ENCODE results near the gene PHEX. TPM values are rescaled to one million over a fixed set of nuclear protein-coding genes. Genes with fewer than 3 reads are reported as not detected.

Gene PHEX
- polyA plus RNA-seq, 1 donor from 2014 or later = 0.59 TPM

DNA sequence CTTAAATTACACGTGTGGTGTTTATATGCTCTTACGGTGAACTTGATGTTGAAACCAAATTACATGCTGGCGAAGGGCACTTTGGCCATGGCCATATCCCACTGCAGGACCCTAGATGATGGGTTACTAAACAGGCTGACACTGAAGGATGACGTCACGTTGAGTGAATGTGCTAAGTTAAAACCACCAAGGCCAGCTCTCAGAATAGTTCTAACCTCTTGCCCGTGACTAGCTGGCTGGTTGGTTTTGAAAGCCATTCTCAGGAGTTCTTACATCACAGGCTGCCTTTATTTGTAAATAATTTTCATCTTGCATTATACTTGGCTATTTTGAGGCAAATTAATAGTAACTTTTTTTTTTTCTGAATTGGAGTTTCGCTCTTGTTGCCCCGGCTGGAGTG is 41.3 kb upstream of the PHEX start:
- no peaks in the 10 kb centered on the region for H4K20me1 ChIP-seq (ENCODE audit: insufficient read depth)
- H3F3A ChIP-seq (ENCODE audit: insufficient read depth, low read length, poor library complexity, severe bottlenecking) = no peaks in the 10 kb centered on the region
- H3K4me3 ChIP-seq (ENCODE audit: low read length) = no peak overlapping the region

DNA sequence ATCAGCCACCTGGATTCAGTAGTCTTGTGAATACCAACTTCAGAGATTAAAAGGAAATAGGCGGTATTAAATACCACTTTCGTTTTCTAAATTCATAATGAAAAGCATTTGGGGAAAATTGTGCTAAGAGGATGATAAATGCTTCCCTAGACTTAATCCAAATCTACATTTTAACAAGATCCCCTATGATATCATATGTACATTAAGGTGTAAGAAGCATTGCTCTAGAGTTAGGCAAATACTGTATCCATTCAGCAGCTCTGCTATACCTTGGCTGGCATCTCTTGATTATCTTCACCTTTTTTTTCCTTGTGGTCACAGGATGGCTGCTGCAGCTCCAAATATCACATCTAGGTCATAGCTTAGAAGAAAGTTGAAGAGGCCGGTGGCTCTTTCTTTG is 40.6 kb upstream of the PHEX start:
- Histone ChIP-seq H3K9me2 (ENCODE audit: insufficient read depth, low read length) (no peaks in the 10 kb centered on the region), H3K36me3 (ENCODE audit: insufficient read depth, low read length) (no peaks in the 10 kb centered on the region), H3K4me2 (ENCODE audit: low read length) (no peak overlapping the region), H3F3A (ENCODE audit: insufficient read depth, low read length, poor library complexity, severe bottlenecking) (no peaks in the 10 kb centered on the region), H3K4me3 (ENCODE audit: low read length) (no peak overlapping the region), H3K79me2 (replicated peaks; ENCODE audit: insufficient read depth, low read length) (no peaks in the 10 kb centered on the region), H2AFZ (ENCODE audit: low read depth, low read length) (no peak overlapping the region), H3K9me3 (ENCODE audit: low read length) (no peaks in the 10 kb centered on the region), H4K20me1 (ENCODE audit: insufficient read depth) (no peaks in the 10 kb centered on the region), H3K27ac (ENCODE audit: low read length) (no peak overlapping the region), H3K9ac (ENCODE audit: low read length) (no peak overlapping the region), H3K27me3 (ENCODE audit: insufficient read depth, low read depth, low read length) (no peaks in the 10 kb centered on the region)
- TF ChIP-seq POLR2AphosphoS5 (IDR thresholded peaks at IDR 0.05) = no peak

More for the DNA sequence above, 41.3 kb upstream of the PHEX start:
- Histone ChIP-seq H3K9me2 (ENCODE audit: insufficient read depth, low read length) (no peaks in the 10 kb centered on the region), H3K27ac (ENCODE audit: low read length) (no peak overlapping the region), H3K9ac (ENCODE audit: low read length) (no peak overlapping the region), H3K36me3 (ENCODE audit: insufficient read depth, low read length) (no peaks in the 10 kb centered on the region), H3K27me3 (ENCODE audit: insufficient read depth, low read depth, low read length) (no peaks in the 10 kb centered on the region), H3K9me3 (ENCODE audit: low read length) (no peaks in the 10 kb centered on the region), H3K4me2 (ENCODE audit: low read length) (no peak overlapping the region), H3K79me2 (replicated peaks; ENCODE audit: insufficient read depth, low read length) (no peaks in the 10 kb centered on the region), H2AFZ (ENCODE audit: low read depth, low read length) (no peak overlapping the region)
- no peak for TF ChIP-seq EP300 (conservative IDR thresholded peaks at IDR 0.05; ENCODE audit: poor library complexity, severe bottlenecking)
- no peak for TF ChIP-seq TAF1 (IDR thresholded peaks at IDR 0.05; ENCODE audit: low read depth)
- TF ChIP-seq, protein P1, sequence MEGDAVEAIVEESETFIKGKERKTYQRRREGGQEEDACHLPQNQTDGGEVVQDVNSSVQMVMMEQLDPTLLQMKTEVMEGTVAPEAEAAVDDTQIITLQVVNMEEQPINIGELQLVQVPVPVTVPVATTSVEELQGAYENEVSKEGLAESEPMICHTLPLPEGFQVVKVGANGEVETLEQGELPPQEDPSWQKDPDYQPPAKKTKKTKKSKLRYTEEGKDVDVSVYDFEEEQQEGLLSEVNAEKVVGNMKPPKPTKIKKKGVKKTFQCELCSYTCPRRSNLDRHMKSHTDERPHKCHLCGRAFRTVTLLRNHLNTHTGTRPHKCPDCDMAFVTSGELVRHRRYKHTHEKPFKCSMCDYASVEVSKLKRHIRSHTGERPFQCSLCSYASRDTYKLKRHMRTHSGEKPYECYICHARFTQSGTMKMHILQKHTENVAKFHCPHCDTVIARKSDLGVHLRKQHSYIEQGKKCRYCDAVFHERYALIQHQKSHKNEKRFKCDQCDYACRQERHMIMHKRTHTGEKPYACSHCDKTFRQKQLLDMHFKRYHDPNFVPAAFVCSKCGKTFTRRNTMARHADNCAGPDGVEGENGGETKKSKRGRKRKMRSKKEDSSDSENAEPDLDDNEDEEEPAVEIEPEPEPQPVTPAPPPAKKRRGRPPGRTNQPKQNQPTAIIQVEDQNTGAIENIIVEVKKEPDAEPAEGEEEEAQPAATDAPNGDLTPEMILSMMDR (IDR thresholded peaks at IDR 0.05; ENCODE audit: poor library complexity, severe bottlenecking) = no peak
- no peak for TF ChIP-seq EZH2 (IDR thresholded peaks at IDR 0.05; ENCODE audit: borderline replicate concordance, insufficient read depth, low read length, poor library complexity, severe bottlenecking)
- TF ChIP-seq, protein P2, sequence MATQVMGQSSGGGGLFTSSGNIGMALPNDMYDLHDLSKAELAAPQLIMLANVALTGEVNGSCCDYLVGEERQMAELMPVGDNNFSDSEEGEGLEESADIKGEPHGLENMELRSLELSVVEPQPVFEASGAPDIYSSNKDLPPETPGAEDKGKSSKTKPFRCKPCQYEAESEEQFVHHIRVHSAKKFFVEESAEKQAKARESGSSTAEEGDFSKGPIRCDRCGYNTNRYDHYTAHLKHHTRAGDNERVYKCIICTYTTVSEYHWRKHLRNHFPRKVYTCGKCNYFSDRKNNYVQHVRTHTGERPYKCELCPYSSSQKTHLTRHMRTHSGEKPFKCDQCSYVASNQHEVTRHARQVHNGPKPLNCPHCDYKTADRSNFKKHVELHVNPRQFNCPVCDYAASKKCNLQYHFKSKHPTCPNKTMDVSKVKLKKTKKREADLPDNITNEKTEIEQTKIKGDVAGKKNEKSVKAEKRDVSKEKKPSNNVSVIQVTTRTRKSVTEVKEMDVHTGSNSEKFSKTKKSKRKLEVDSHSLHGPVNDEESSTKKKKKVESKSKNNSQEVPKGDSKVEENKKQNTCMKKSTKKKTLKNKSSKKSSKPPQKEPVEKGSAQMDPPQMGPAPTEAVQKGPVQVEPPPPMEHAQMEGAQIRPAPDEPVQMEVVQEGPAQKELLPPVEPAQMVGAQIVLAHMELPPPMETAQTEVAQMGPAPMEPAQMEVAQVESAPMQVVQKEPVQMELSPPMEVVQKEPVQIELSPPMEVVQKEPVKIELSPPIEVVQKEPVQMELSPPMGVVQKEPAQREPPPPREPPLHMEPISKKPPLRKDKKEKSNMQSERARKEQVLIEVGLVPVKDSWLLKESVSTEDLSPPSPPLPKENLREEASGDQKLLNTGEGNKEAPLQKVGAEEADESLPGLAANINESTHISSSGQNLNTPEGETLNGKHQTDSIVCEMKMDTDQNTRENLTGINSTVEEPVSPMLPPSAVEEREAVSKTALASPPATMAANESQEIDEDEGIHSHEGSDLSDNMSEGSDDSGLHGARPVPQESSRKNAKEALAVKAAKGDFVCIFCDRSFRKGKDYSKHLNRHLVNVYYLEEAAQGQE (IDR thresholded peaks at IDR 0.05; ENCODE audit: borderline replicate concordance) = no peak
- no peak for TF ChIP-seq RAD21 (conservative IDR thresholded peaks at IDR 0.05)
- TF ChIP-seq MXI1 (conservative IDR thresholded peaks at IDR 0.05; ENCODE audit: poor library complexity, severe bottlenecking) = no peak
- TF ChIP-seq SMC3 (conservative IDR thresholded peaks at IDR 0.05; ENCODE audit: poor library complexity) = no peak
- no peak for TF ChIP-seq POLR2AphosphoS5 (IDR thresholded peaks at IDR 0.05)

DNA sequence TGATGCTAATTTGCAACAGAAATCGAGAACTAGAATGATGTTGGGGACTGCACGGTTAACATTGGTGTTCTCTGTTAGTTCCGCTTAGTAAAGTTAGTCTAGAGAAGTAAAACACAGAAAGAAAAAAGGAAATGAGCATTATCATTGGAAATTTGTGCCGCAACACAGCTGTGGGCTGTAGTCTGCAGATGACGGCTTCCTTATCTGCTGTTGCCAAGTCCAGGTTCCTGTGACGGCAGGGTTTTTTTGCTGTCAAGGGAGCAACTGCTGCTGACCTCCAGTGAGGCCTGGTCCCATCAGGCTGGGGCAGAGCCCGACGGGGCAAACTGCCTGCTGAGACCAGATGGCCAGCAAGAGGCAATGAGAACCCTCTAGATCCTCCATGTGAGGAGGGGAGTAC is 38.9 kb upstream of the PHEX start:
- Histone ChIP-seq H3K9ac (ENCODE audit: low read length) (no peak overlapping the region), H3K4me3 (ENCODE audit: low read length) (no peak overlapping the region), H4K20me1 (ENCODE audit: insufficient read depth) (no peaks in the 10 kb centered on the region), H3K36me3 (ENCODE audit: insufficient read depth, low read length) (no peaks in the 10 kb centered on the region), H3K9me2 (ENCODE audit: insufficient read depth, low read length) (no peaks in the 10 kb centered on the region), H3K4me2 (ENCODE audit: low read length) (no peak overlapping the region), H3K9me3 (ENCODE audit: low read length) (no peaks in the 10 kb centered on the region), H3K27ac (ENCODE audit: low read length) (no peak overlapping the region), H3F3A (ENCODE audit: insufficient read depth, low read length, poor library complexity, severe bottlenecking) (no peaks in the 10 kb centered on the region), H3K27me3 (ENCODE audit: insufficient read depth, low read depth, low read length) (no peaks in the 10 kb centered on the region), H2AFZ (ENCODE audit: low read depth, low read length) (no peak overlapping the region), H3K79me2 (replicated peaks; ENCODE audit: insufficient read depth, low read length) (no peaks in the 10 kb centered on the region)
- TF ChIP-seq, protein P2 (IDR thresholded peaks at IDR 0.05; ENCODE audit: borderline replicate concordance) = no peak
- TF ChIP-seq, protein P1 (IDR thresholded peaks at IDR 0.05; ENCODE audit: poor library complexity, severe bottlenecking) = no peak
- no peak for TF ChIP-seq EP300 (conservative IDR thresholded peaks at IDR 0.05; ENCODE audit: poor library complexity, severe bottlenecking)
- TF ChIP-seq EZH2 (IDR thresholded peaks at IDR 0.05; ENCODE audit: borderline replicate concordance, insufficient read depth, low read length, poor library complexity, severe bottlenecking) = no peak
- no peak for TF ChIP-seq RAD21 (conservative IDR thresholded peaks at IDR 0.05)
- no peak for TF ChIP-seq POLR2AphosphoS5 (IDR thresholded peaks at IDR 0.05)
- no peak for TF ChIP-seq SMC3 (conservative IDR thresholded peaks at IDR 0.05; ENCODE audit: poor library complexity)
- TF ChIP-seq MXI1 (conservative IDR thresholded peaks at IDR 0.05; ENCODE audit: poor library complexity, severe bottlenecking) = no peak
- no peak for TF ChIP-seq TAF1 (IDR thresholded peaks at IDR 0.05; ENCODE audit: low read depth)
